Measurements from ENCODE around the gene CCL22.

The CCL22 gene

DNA sequence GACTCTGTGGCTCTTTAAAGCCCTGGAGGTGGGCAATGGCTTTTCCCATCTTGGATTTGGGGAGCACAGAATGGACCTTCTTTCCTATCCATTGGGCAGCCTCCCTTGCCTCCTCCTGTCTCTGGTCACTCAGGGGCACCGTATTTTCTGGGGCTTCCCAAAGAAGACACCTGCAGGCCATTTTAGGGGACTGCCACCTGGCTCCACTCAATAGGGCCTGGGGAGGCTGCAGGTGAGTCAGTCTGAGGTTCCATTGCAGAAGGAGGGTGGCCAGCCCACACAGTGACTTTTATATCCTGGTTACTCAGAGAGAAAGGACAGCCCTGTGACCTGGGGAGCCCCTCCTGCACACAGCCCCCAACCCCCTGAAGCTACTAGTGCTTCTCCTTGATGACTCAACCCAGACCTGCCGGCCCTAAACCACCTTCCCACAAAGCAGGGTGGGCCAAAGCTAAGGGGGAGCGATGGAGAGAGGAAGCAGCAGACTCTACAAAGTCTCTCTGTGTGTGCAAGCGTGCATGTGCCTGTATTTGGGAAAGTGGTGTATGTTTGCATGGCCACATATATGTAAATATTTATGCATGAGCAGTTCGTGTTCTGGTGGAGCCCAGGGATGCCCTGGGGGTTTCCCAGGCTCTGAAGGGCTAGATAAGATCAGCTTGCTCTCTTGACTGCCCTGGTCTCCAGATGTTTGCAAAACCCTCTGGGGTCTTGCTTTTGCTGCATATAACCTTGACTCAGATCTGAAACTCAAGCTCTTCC, 18.7 kb downstream of the CCL22 start:
- peak; percentile 83 for DNase-seq (ENCODE audit: extremely low read depth, insufficient read length)
- no peaks in the 10 kb centered on the region for H3K27me3 ChIP-seq (replicated peaks; ENCODE audit: control insufficient read depth, insufficient read depth, low read length)
- H3K36me3 ChIP-seq (ENCODE audit: control insufficient read depth, insufficient read depth, low read length), result no peaks in the 10 kb centered on the region
- TF ChIP-seq, protein P1, sequence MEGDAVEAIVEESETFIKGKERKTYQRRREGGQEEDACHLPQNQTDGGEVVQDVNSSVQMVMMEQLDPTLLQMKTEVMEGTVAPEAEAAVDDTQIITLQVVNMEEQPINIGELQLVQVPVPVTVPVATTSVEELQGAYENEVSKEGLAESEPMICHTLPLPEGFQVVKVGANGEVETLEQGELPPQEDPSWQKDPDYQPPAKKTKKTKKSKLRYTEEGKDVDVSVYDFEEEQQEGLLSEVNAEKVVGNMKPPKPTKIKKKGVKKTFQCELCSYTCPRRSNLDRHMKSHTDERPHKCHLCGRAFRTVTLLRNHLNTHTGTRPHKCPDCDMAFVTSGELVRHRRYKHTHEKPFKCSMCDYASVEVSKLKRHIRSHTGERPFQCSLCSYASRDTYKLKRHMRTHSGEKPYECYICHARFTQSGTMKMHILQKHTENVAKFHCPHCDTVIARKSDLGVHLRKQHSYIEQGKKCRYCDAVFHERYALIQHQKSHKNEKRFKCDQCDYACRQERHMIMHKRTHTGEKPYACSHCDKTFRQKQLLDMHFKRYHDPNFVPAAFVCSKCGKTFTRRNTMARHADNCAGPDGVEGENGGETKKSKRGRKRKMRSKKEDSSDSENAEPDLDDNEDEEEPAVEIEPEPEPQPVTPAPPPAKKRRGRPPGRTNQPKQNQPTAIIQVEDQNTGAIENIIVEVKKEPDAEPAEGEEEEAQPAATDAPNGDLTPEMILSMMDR (IDR thresholded peaks at IDR 0.05; ENCODE audit: insufficient read depth, low read length, poor library complexity, severe bottlenecking), result peak; percentile 25
- no peak overlapping the region for H3K4me3 ChIP-seq (replicated peaks; ENCODE audit: low read depth, low read length)

DNA sequence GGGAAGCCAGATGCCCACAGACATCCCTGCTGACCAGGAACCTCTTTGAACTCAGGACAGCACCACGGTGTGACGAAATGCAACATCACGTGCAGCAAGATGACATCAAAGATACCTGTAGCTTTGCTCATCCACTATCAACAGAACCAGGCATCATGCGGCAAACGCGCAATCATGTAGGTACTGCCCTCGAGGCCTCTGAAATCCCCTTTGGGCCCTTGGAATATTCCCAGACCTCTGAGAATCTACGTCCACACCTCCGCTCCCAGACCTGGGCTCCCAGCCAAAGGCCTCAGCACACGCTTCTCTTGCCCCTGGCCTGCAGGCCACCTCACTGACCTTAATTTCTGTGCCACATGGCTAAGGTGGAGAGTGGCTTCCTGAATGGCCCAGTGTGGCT, 21.0 kb downstream of the CCL22 start:
- no peaks in the 10 kb centered on the region for H3K27me3 ChIP-seq (replicated peaks; ENCODE audit: control insufficient read depth, insufficient read depth, low read length)
- TF ChIP-seq, protein P1 (IDR thresholded peaks at IDR 0.05; ENCODE audit: insufficient read depth, low read length, poor library complexity, severe bottlenecking), result no peak

DNA sequence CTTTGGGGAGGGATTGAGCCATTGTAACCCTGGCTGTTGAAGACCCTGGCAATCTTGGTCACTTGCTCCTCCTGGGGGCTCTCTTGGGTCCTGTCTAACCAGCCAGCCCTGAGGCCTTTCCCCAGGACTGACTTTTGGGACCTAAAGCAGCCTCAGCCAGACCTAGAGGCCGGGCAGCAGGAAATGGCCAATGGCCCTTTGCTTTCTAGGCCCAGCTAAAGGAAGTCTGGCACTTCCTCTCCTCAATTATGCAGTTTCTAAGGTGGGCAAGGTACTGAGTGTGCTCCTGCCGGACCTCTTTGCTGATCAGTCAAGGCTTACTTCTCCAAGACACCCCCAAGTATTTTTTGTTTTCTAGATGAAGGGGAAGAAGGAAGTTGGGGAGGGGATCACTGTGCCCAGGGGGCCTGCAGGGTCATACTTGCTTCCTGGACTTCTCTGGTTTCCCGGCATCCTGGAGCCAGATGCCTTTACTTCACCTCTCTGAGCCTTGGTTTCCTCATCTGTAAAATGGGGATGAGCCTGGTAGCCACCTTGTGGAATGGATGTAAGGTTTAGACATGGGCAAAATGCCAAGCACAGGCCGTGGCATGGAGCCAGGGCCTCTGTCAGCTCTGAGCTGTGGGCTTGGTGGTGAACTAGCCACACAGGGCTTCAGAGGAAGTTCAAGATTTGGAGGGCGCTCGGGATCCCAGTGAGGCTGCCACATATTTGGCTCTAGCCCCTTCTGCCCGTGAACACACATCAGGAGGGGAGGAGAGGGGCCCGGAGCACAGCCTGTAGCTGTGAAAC, 22.3 kb downstream of the CCL22 start:
- Histone ChIP-seq H3K36me3 (ENCODE audit: control insufficient read depth, insufficient read depth, low read length) (no peaks in the 10 kb centered on the region), H3K4me3 (replicated peaks; ENCODE audit: low read depth, low read length) (no peak overlapping the region), H3K27me3 (replicated peaks; ENCODE audit: control insufficient read depth, insufficient read depth, low read length) (no peaks in the 10 kb centered on the region)
- TF ChIP-seq, protein P1 (IDR thresholded peaks at IDR 0.05; ENCODE audit: insufficient read depth, low read length, poor library complexity, severe bottlenecking), result no peak
- DNase-seq (ENCODE audit: extremely low read depth, insufficient read length), result no peak

More for the DNA sequence above, 21.0 kb downstream of the CCL22 start:
- H3K36me3 ChIP-seq (ENCODE audit: control insufficient read depth, insufficient read depth, low read length), result no peaks in the 10 kb centered on the region
- no peak for DNase-seq (ENCODE audit: extremely low read depth, insufficient read length)
- no peak overlapping the region for H3K4me3 ChIP-seq (replicated peaks; ENCODE audit: low read depth, low read length)

DNA sequence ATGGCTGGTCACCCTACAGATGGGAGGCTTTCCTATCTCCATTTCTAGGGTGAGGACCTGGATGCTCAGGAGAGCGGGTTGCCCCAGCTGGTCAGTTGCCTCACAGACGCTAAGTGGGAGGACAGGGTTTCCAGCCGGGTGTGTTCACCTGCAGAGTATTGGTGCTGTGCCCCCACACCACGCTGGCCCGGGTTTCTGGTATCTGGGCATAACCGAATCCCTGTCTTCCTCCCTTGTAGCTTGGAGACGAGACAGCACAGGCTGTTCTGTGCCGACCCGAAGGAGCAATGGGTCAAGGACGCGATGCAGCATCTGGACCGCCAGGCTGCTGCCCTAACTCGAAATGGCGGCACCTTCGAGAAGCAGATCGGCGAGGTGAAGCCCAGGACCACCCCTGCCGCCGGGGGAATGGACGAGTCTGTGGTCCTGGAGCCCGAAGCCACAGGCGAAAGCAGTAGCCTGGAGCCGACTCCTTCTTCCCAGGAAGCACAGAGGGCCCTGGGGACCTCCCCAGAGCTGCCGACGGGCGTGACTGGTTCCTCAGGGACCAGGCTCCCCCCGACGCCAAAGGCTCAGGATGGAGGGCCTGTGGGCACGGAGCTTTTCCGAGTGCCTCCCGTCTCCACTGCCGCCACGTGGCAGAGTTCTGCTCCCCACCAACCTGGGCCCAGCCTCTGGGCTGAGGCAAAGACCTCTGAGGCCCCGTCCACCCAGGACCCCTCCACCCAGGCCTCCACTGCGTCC, 23.4 kb downstream of the CCL22 start:
- DNase-seq (ENCODE audit: extremely low read depth, insufficient read length), result no peak
- Histone ChIP-seq H3K4me3 (replicated peaks; ENCODE audit: low read depth, low read length) (no peak overlapping the region), H3K36me3 (ENCODE audit: control insufficient read depth, insufficient read depth, low read length) (no peaks in the 10 kb centered on the region), H3K27me3 (replicated peaks; ENCODE audit: control insufficient read depth, insufficient read depth, low read length) (no peaks in the 10 kb centered on the region)
- TF ChIP-seq, protein P1 (IDR thresholded peaks at IDR 0.05; ENCODE audit: insufficient read depth, low read length, poor library complexity, severe bottlenecking), result no peak

DNA sequence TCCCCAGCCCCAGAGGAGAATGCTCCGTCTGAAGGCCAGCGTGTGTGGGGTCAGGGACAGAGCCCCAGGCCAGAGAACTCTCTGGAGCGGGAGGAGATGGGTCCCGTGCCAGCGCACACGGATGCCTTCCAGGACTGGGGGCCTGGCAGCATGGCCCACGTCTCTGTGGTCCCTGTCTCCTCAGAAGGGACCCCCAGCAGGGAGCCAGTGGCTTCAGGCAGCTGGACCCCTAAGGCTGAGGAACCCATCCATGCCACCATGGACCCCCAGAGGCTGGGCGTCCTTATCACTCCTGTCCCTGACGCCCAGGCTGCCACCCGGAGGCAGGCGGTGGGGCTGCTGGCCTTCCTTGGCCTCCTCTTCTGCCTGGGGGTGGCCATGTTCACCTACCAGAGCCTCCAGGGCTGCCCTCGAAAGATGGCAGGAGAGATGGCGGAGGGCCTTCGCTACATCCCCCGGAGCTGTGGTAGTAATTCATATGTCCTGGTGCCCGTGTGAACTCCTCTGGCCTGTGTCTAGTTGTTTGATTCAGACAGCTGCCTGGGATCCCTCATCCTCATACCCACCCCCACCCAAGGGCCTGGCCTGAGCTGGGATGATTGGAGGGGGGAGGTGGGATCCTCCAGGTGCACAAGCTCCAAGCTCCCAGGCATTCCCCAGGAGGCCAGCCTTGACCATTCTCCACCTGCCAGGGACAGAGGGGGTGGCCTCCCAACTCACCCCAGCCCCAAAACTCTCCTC, 24.1 kb downstream of the CCL22 start:
- Histone ChIP-seq H3K27me3 (replicated peaks; ENCODE audit: control insufficient read depth, insufficient read depth, low read length) (no peaks in the 10 kb centered on the region), H3K36me3 (ENCODE audit: control insufficient read depth, insufficient read depth, low read length) (no peaks in the 10 kb centered on the region), H3K4me3 (replicated peaks; ENCODE audit: low read depth, low read length) (no peak overlapping the region)
- TF ChIP-seq, protein P1 (IDR thresholded peaks at IDR 0.05; ENCODE audit: insufficient read depth, low read length, poor library complexity, severe bottlenecking), result peak; percentile 29
- DNase-seq (ENCODE audit: extremely low read depth, insufficient read length), result no peak
